ENCODE measurements around the gene HYAL3.

DNA sequence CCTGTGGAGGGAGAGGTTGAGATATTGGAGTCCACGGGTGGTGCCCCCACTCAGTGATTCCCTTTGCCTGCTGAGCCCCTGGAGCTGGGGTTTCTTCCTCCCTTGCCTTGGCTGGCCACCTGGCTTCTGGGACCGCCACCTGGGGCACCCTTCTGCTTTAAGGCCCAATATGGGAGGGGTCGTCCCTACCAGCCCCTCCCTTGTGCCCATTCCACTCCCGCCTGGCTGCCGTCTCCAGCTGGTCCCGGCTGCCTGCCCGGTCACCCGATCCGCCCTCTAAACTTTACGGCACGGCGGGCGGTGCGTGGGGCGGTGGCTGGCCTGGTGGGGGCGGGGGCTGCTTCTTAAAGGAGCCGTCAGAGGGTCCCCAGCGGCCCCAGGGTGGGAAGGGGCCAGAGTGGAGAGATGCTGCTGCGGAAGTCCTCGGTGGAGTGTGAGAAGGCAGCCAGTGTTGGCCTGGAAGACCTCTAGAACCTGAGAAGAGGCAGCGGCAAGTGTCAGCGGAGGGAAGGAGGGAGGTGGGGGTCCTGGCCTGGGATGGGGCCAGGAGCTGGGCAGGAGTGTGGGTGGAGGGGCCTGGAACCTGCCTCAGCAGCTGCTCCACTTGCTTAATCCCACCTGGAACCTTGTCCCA is 31.8 kb downstream of the HYAL3 start:
- TF ChIP-seq, protein P1, sequence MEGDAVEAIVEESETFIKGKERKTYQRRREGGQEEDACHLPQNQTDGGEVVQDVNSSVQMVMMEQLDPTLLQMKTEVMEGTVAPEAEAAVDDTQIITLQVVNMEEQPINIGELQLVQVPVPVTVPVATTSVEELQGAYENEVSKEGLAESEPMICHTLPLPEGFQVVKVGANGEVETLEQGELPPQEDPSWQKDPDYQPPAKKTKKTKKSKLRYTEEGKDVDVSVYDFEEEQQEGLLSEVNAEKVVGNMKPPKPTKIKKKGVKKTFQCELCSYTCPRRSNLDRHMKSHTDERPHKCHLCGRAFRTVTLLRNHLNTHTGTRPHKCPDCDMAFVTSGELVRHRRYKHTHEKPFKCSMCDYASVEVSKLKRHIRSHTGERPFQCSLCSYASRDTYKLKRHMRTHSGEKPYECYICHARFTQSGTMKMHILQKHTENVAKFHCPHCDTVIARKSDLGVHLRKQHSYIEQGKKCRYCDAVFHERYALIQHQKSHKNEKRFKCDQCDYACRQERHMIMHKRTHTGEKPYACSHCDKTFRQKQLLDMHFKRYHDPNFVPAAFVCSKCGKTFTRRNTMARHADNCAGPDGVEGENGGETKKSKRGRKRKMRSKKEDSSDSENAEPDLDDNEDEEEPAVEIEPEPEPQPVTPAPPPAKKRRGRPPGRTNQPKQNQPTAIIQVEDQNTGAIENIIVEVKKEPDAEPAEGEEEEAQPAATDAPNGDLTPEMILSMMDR (IDR thresholded peaks at IDR 0.05), result no peak
- TF ChIP-seq ZFX (IDR thresholded peaks at IDR 0.05; ENCODE audit: borderline replicate concordance), result no peak
